HEK293 (cell line): ENCODE measurements around the gene ZNF830.
A peak's percentile ranks its signal among the peaks of the same experiment; 100 is the strongest.

ENCODE experiments used
- PRDM1 ChIP-seq: fragments of 450-650 bp; formaldehyde crosslinking; IDR thresholded peaks from 2 replicates; pipeline ENCODE4; 2016; ENCODE audit warnings: missing biosample characterization, missing genetic modification characterization
- ZBTB17 ChIP-seq: fragments of 450-650 bp; formaldehyde crosslinking; IDR thresholded peaks from 2 replicates; pipeline ENCODE4 v1.5.1; 2016; ENCODE audit warnings: missing biosample characterization, missing genetic modification characterization
- ZBTB7A ChIP-seq: fragments of 450-650 bp; formaldehyde crosslinking; IDR thresholded peaks from 2 replicates; pipeline ENCODE4 v1.5.1; 2016; ENCODE audit warnings: low read depth, missing biosample characterization, missing genetic modification characterization
- ZBTB8A ChIP-seq: fragments of 450-650 bp; formaldehyde crosslinking; IDR thresholded peaks from 2 replicates; pipeline ENCODE4 v1.5.1; 2016; ENCODE audit warnings: missing biosample characterization, missing genetic modification characterization
- ZNF114 ChIP-seq: fragments of 450-650 bp; formaldehyde crosslinking; IDR thresholded peaks from 2 replicates; pipeline ENCODE4 v1.5.0; 2017; ENCODE audit warnings: missing biosample characterization, missing genetic modification characterization
- ZNF138 ChIP-seq: fragments of 450-650 bp; formaldehyde crosslinking; IDR thresholded peaks from 2 replicates; pipeline ENCODE4 v1.5.1; 2016; ENCODE audit warnings: missing biosample characterization, missing genetic modification characterization, borderline replicate concordance
- ZNF175 ChIP-seq: fragments of 450-650 bp; formaldehyde crosslinking; IDR thresholded peaks from 2 replicates; pipeline ENCODE4 v1.5.1; 2016; ENCODE audit warnings: missing biosample characterization, missing genetic modification characterization
- ZNF184 ChIP-seq: fragments of 450-650 bp; IDR thresholded peaks from 2 replicates; pipeline ENCODE4 v1.5.1; 2018; ENCODE audit warnings: missing biosample characterization, mild to moderate bottlenecking, missing genetic modification characterization
- ZNF2 ChIP-seq: fragments of 450-650 bp; formaldehyde crosslinking; IDR thresholded peaks from 2 replicates; pipeline ENCODE4 v1.5.1; 2016; ENCODE audit warnings: missing biosample characterization, missing genetic modification characterization
- ZNF211 ChIP-seq: fragments of 450-650 bp; formaldehyde crosslinking; IDR thresholded peaks from 2 replicates; pipeline ENCODE4 v1.5.1; 2016; ENCODE audit warnings: low read depth, missing biosample characterization, missing genetic modification characterization
- ZNF214 ChIP-seq: fragments of 450-650 bp; formaldehyde crosslinking; IDR thresholded peaks from 2 replicates; pipeline ENCODE4 v1.5.1; 2017; ENCODE audit warnings: missing biosample characterization, mild to moderate bottlenecking, missing genetic modification characterization, borderline replicate concordance
- ZNF223 ChIP-seq: fragments of 450-650 bp; formaldehyde crosslinking; IDR thresholded peaks from 2 replicates; pipeline ENCODE4 v1.5.1; 2016; ENCODE audit warnings: missing biosample characterization, missing genetic modification characterization
- ZNF248 ChIP-seq: fragments of 450-650 bp; formaldehyde crosslinking; IDR thresholded peaks from 2 replicates; pipeline ENCODE4 v1.5.1; 2017; ENCODE audit warnings: missing biosample characterization, missing genetic modification characterization
- ZNF341 ChIP-seq: fragments of 450-650 bp; formaldehyde crosslinking; IDR thresholded peaks from 2 replicates; pipeline ENCODE4; 2016; ENCODE audit warnings: low read depth, missing biosample characterization, missing genetic modification characterization
- ZNF514 ChIP-seq: fragments of 450-650 bp; formaldehyde crosslinking; IDR thresholded peaks from 2 replicates; pipeline ENCODE4 v1.5.1; 2016; ENCODE audit warnings: missing biosample characterization, missing genetic modification characterization
- ZNF518A ChIP-seq: fragments of 450-650 bp; formaldehyde crosslinking; conservative IDR thresholded peaks from 2 replicates; pipeline ENCODE4 v1.5.1; 2016; ENCODE audit warnings: low read depth, missing biosample characterization, missing genetic modification characterization
- ZNF560 ChIP-seq: fragments of 450-650 bp; formaldehyde crosslinking; IDR thresholded peaks from 2 replicates; pipeline ENCODE4 v1.5.1; 2017; ENCODE audit warnings: missing biosample characterization, missing genetic modification characterization, borderline replicate concordance
- ZNF596 ChIP-seq: fragments of 450-650 bp; IDR thresholded peaks from 2 replicates; pipeline ENCODE4 v1.5.0; 2018; ENCODE audit warnings: missing biosample characterization, mild to moderate bottlenecking, missing genetic modification characterization, moderate library complexity
- ZNF621 ChIP-seq: fragments of 450-650 bp; formaldehyde crosslinking; IDR thresholded peaks from 2 replicates; pipeline ENCODE4 v1.5.1; 2017; ENCODE audit warnings: missing biosample characterization, missing genetic modification characterization
- ZNF660 ChIP-seq: fragments of 450-650 bp; IDR thresholded peaks from 2 replicates; pipeline ENCODE4 v1.5.1; 2018; ENCODE audit warnings: missing biosample characterization, mild to moderate bottlenecking, missing genetic modification characterization
- ZNF776 ChIP-seq: fragments of 450-650 bp; formaldehyde crosslinking; IDR thresholded peaks from 2 replicates; pipeline ENCODE4 v1.5.0; 2017; ENCODE audit warnings: missing biosample characterization, missing genetic modification characterization, borderline replicate concordance
- ZNF791 ChIP-seq: fragments of 450-650 bp; formaldehyde crosslinking; IDR thresholded peaks from 2 replicates; pipeline ENCODE4 v1.5.1; 2016; ENCODE audit warnings: missing biosample characterization, missing genetic modification characterization
- ZNF843 ChIP-seq: fragments of 450-650 bp; formaldehyde crosslinking; IDR thresholded peaks from 2 replicates; pipeline ENCODE4 v1.5.1; 2016; ENCODE audit warnings: missing biosample characterization, missing genetic modification characterization
- ZSCAN16 ChIP-seq: fragments of 450-650 bp; formaldehyde crosslinking; IDR thresholded peaks from 2 replicates; pipeline ENCODE4 v1.5.1; 2016; ENCODE audit warnings: missing biosample characterization, missing genetic modification characterization
- TF ChIP-seq, protein P1 (sequence below): fragments of 450-650 bp; formaldehyde crosslinking; IDR thresholded peaks from 2 replicates; pipeline ENCODE4 v1.5.1; 2016; ENCODE audit warnings: missing biosample characterization, missing genetic modification characterization, low read depth
- TF ChIP-seq, protein P2 (sequence below): fragments of 450-650 bp; formaldehyde crosslinking; IDR thresholded peaks from 2 replicates; pipeline ENCODE4 v1.5.1; 2016; ENCODE audit warnings: missing biosample characterization, missing genetic modification characterization
- TF ChIP-seq, protein P3 (sequence below): IDR thresholded peaks from 2 replicates; pipeline ENCODE4 v1.6.1; 2011; ENCODE audit warnings: mild to moderate bottlenecking, low read depth, low read length, borderline replicate concordance
- TF ChIP-seq, protein P4 (sequence below): fragments of 450-650 bp; formaldehyde crosslinking; IDR thresholded peaks from 2 replicates; pipeline ENCODE4 v1.5.1; 2016; ENCODE audit warnings: missing biosample characterization, missing genetic modification characterization

The ZNF830 gene

DNA sequence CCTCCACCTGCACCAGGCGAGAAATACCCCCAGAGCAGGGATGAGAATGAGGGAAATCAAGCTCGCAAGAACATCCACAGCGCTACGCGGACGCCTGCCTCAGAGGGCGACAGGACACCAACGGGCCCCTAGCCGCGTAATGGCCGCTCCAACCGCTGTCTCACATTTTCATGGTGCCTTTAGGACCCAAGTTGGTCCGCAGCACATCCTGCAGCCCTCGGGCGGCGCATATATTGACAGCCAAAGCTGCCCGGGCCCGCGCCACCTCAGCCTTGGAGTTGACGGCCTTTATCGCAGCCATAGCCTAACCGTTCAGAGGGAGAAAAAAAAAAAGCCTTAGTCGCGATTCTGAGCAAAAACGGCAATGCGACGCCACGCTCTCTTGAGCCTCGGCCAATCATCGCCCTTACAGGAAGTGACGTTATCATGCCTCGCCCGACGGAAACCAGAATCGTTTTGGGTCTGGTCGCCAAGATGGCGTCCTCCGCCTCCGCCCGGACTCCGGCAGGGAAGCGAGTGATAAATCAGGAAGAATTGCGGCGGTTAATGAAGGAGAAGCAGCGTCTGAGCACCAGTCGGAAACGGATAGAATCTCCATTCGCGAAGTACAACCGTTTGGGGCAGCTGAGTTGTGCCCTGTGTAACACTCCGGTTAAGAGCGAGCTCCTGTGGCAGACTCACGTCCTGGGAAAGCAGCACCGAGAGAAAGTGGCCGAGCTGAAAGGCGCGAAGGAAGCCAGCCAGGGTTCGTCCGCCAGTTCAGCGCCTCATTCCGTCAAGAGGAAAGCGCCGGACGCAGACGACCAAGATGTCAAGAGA lies at the start of gene ZNF830, which contains the start of gene CCT6B (continued):
- TF ChIP-seq ZNF518A (peak; percentile 86), ZSCAN16 (no peak), ZNF138 (tag by site-specific recombination) (no peak), ZNF341 (tag by site-specific recombination) (0 out of 2 replicates have a peak, but pooled peaks have one; percentile 10), ZNF175 (no peak), ZNF2 (tag by site-specific recombination) (peak; percentile 75), ZNF214 (tag by site-specific recombination) (no peak), ZNF211 (tag by site-specific recombination) (no peak), ZNF514 (tag by site-specific recombination) (no peak), ZNF114 (tag by site-specific recombination) (no peak), ZNF776 (no peak), PRDM1 (tag by site-specific recombination) (peak; percentile 84), ZBTB8A (tag by site-specific recombination) (peak; percentile 46), ZNF248 (tag by site-specific recombination) (no peak), ZNF621 (no peak), ZNF560 (tag by site-specific recombination) (no peak), ZNF843 (peak; percentile 18; the same call in 1 of the 2 replicates), ZBTB7A (no peak), ZNF791 (tag by site-specific recombination) (no peak), ZNF660 (tag by site-specific recombination) (peak; percentile 38; the same call in 1 of the 2 replicates), ZBTB17 (tag by site-specific recombination) (peak; percentile 89), ZNF596 (no peak), ZNF184 (tag by site-specific recombination) (no peak), ZNF223 (tag by site-specific recombination) (no peak)
- TF ChIP-seq, protein P1, sequence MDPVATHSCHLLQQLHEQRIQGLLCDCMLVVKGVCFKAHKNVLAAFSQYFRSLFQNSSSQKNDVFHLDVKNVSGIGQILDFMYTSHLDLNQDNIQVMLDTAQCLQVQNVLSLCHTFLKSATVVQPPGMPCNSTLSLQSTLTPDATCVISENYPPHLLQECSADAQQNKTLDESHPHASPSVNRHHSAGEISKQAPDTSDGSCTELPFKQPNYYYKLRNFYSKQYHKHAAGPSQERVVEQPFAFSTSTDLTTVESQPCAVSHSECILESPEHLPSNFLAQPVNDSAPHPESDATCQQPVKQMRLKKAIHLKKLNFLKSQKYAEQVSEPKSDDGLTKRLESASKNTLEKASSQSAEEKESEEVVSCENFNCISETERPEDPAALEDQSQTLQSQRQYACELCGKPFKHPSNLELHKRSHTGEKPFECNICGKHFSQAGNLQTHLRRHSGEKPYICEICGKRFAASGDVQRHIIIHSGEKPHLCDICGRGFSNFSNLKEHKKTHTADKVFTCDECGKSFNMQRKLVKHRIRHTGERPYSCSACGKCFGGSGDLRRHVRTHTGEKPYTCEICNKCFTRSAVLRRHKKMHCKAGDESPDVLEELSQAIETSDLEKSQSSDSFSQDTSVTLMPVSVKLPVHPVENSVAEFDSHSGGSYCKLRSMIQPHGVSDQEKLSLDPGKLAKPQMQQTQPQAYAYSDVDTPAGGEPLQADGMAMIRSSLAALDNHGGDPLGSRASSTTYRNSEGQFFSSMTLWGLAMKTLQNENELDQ (tag by site-specific recombination) = no peak
- TF ChIP-seq, protein P2, sequence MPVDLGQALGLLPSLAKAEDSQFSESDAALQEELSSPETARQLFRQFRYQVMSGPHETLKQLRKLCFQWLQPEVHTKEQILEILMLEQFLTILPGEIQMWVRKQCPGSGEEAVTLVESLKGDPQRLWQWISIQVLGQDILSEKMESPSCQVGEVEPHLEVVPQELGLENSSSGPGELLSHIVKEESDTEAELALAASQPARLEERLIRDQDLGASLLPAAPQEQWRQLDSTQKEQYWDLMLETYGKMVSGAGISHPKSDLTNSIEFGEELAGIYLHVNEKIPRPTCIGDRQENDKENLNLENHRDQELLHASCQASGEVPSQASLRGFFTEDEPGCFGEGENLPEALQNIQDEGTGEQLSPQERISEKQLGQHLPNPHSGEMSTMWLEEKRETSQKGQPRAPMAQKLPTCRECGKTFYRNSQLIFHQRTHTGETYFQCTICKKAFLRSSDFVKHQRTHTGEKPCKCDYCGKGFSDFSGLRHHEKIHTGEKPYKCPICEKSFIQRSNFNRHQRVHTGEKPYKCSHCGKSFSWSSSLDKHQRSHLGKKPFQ (tag by site-specific recombination) = peak; percentile 10; the same call in 1 of the 2 replicates
- TF ChIP-seq, protein P3, sequence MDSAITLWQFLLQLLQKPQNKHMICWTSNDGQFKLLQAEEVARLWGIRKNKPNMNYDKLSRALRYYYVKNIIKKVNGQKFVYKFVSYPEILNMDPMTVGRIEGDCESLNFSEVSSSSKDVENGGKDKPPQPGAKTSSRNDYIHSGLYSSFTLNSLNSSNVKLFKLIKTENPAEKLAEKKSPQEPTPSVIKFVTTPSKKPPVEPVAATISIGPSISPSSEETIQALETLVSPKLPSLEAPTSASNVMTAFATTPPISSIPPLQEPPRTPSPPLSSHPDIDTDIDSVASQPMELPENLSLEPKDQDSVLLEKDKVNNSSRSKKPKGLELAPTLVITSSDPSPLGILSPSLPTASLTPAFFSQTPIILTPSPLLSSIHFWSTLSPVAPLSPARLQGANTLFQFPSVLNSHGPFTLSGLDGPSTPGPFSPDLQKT = no peak
- TF ChIP-seq, protein P4, sequence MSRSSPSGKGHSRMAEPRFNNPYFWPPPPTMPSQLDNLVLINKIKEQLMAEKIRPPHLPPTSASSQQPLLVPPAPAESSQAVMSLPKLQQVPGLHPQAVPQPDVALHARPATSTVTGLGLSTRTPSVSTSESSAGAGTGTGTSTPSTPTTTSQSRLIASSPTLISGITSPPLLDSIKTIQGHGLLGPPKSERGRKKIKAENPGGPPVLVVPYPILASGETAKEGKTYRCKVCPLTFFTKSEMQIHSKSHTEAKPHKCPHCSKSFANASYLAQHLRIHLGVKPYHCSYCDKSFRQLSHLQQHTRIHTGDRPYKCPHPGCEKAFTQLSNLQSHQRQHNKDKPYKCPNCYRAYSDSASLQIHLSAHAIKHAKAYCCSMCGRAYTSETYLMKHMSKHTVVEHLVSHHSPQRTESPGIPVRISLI (tag by site-specific recombination) = peak; percentile 98
